NAMALWA (cell line): Measurements from ENCODE around the gene C6orf15.

Source experiments
- DNase-seq: peaks from one replicate; pipeline ENCODE4 v3.0.0-alpha.2; 2015; ENCODE audit warnings: low spot score

Gene C6orf15

DNA sequence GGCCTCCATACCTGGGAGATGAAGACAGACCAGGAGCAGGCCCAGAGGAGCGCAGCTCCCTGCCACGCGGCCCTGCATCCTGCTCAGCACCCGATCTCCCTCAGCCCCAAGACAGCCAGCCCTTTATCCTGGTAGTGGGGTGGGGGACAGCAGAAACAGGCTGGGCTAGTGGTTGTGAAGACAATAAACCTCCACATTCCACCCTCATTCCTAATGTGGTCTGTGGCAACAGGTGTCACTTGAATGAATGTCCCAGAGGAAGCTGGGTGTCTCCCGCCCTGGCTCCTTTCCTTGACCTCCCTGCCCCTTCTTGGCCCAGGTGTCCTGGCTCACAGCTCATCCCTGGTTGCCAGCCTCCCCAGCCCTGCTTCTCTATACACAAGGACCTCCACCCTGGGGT, at the start of gene C6orf15:
TSS of gene C6orf15 (minus strand) at position 98 of the 400 bp plus-strand sequence. CDS start at position 78, 20 bp downstream.
- no peak for DNase-seq

- DNase-seq, result no peak
Observed at GRCh38 chr6:31161216-31162126, 49.1 kb upstream of the C6orf15 start.

DNA sequence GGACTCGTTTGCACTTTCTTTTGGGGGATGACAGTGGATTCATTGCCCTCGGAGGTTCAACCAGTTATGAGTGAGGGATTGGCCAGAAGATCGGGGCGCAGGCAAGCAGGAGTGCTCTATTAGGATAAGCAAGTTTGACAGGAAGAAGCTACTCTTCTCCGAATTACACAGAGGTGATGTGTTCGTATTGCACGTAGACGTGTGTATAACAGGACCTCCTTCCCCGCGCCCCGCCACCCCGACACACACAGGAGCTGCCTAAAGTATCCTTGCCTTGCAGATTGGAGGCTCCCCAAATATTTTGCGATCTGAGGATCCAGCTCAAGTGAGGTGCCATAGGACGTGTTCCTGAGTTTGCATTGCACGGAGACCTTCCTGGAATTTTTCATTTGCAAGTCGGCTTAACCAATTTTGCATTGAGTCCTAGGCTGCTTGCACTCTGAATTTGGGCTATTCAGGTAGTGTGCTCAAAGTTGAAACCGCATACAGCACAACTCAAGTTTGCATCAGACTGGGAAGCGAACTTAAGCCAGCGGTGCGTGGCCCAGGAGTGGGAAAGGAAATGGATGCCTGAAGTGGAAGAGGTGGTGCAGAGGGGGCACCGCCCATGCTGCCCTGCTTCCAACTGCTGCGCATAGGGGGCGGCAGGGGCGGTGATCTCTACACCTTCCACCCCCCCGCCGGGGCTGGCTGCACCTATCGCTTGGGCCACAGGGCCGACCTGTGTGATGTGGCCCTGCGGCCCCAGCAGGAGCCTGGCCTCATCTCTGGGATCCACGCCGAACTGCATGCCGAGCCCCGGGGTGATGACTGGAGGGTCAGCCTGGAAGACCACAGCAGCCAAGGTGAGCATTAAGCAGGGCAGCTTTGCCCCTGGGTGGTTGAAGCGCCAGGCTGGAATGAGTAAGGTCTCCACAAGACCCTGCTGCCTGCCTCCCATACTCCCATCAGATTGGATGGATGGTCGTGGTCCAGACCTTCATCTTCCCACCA, 46.8 kb upstream of the C6orf15 start:
- DNase-seq, result no peak

DNA sequence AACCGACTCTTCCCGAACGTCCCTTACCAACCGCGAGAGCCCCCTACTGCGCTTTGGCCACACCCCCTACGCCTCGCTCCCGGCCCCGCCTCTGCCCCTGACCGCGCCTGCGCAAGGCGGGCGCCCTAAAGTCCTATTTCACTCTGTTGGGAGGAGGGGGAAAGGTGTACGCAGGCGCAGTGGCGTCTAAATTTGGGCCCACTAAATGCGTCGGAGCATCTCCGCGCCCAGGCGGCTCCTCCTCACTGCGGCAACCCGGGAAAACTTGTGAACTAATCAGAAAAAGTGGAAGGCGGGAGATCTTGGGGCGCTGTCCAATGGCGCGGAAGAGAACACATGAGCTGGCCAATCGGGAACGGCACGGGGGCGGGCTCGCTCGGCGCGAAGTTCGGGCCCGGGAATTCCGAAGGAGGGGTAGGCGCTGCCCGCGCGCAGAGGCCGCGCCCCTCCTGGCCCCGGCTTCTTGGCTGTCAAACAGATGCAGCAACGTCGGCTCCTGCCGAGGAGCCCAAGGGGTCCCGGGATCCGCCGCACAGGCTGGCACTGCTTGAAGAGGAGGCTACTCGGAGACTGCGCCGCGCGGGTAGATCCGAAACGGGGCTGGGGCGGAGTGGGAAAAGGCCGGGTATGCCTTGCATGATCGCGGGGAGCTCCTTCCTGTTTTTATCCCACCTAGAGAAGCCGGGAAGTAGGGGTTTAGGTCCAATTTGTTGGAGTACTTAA, 45.9 kb upstream of the C6orf15 start, which contains the start of gene TCF19:
TSS of gene TCF19 (plus strand) at position 450 of the 723 bp plus-strand sequence. CDS start 881 bp downstream, outside the sequence.
- DNase-seq, result peak; percentile 99

DNA sequence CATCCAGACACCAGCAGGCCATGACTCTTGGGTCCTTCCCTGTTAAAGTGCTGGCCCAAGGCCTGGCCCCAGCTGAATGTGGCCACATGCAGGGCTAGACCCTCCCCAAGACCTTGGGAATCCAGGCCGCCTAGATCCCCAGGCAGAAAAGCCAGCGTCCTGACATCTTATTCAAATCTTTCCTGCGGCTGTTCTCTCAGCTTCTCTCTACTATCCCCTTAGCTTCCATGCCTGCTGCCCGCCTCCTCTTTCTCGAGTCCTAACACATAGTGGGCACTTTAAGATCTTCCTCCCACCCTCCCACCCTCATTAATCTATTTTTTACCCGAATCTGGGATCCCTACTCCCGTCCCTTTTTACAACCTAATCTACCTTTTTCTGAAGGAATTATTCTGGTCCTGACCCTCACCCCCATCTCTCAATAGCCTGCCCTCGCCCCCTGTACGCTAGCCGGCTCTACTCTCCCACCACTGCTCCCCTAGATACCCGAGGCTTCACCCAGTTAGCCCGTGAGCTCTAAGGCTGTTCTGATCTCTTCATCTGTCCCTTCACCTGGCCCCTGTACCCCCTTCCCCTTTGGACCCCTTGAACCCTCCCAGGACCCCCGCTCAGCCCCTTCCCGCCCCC, 45.3 kb upstream of the C6orf15 start, which contains the start of gene CCHCR1:
TSS of gene CCHCR1 (minus strand) at position 290 of the 627 bp plus-strand sequence. CDS start at position 88, 202 bp downstream.
- DNase-seq, result no peak

DNA sequence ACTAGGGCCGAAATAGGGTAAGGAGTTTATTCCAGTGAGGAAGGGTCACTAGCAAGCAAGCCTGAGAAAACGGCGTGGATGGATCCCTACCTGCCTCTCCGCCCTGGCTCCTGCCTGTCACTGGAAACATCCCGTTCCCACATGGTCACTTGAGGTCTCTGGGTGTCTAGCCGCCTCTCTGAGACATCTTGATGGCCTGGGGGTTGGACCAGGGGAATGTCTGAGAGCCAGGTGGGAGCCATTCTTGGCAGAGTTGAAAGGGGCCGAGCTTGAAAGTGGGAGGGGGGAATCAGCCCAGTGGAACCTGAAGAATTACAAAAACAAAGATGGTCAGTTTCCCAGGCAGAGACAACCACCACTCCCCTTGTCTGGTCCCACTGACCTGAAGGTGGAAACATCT, 44.3 kb upstream of the C6orf15 start:
- DNase-seq, result no peak

DNA sequence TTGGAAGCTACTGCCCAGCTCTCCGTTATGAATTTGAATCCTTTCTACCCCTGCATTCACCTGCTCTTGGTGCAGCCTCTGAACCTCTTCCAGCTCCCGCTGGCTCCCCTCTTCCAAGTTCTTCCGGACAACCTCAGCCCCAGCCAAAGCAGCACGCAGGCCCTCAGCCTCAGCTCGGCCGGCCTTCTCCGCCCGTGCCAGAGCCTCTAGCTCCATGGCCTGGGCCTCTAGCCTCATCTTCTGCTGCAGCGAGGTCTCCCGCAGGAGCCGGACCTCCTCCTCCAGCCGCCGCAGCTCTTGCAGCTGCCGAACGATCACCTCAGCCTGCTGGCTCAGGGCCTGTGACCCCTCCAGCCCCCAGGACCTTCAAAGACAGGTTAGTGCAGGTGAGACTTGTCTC, 42.1 kb upstream of the C6orf15 start:
- no peak for DNase-seq

DNA sequence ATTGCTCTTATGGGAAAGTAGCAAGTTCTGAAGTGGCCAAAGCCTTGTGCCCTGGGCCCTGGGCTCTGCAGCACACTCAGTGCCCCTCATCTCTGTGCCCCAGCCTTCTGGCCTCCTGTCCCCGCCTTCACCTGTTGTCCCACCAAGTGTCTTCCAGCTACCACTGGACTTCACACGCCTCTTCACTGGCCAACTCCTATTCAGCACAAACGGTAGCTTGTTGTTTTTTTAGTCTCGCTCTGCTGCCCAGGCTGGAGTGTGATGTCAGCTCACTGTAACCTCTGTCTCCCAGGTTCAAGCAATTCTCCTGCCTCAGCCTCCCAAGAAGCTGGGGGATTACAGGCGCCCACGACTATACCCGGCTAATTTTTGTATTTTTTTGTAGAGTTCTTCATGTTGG, 40.4 kb upstream of the C6orf15 start:
- DNase-seq, result no peak

DNA sequence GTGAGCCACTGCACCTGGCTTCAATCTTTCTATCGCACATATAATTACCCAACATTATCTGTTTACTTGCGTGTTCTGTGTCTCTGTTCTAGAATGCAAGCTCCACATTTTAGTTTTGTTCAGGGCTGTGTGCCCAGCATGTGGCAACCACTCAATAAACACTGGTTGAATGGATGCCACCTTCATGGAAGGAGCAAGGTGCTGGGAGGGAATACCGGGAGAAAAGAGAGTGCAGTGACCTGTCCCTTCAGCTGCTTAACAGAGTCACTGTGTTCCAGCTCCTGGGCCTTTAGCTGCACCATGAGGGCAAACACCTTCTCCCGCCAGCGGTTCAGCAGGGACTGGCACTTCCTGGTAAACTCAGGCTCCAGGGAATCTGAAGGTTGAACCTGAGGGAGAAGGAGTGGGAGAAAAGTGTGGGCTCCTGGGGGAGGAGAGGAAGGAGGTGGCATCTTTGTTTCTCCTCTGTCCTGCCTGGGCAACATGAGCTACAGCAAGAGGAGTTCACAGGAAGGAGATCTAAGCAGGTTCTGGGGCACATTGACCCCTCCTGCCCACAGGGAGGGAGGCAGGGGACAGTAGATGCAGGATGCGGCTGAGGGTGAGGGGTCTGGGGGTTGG, 37.6 kb upstream of the C6orf15 start:
- no peak for DNase-seq

- DNase-seq, result no peak
Observed at GRCh38 chr6:31145386-31145785, 33.0 kb upstream of the C6orf15 start.

DNA sequence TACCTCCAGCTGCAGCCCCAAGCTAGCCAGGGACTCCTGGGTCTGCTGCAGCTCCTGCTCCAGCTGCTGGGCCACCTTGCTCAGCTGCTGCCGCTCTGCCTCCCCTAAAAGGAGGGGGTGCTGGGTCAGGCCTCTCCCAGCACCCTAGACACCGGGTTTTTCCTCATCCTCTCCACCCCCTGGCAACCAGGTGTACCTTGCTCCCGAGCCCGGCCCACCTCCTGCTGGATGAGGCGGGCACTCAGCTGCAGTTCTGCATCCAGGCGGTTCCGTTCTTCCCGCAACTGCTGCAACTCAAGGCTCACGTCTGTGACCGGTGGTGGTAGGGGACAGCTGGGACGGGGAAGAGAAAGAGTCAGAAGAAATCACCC, 32.6 kb upstream of the C6orf15 start:
- DNase-seq, result no peak

- DNase-seq, result no peak
Observed at GRCh38 chr6:31144296-31144969, 32.1 kb upstream of the C6orf15 start.

DNA sequence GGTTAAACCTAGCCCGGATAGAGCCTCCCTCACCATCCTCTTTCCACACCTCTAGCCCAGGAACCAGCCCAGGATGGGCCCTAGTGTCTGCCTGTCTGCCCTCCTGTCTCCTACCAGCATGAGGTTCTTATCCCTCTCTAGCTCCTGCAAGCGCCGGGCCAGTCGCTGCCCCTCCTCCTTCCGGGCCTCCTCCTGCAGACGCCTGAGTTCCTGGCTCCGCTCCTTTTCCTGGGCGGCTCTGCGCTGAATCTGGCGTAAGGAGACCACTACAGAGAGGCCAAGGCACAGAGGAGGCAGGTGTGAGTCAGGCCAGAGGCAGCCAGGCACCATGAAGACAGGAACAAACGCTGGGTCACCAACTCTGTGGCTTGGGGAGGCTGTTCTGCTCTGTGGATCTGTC, 30.8 kb upstream of the C6orf15 start:
- DNase-seq, result no peak

DNA sequence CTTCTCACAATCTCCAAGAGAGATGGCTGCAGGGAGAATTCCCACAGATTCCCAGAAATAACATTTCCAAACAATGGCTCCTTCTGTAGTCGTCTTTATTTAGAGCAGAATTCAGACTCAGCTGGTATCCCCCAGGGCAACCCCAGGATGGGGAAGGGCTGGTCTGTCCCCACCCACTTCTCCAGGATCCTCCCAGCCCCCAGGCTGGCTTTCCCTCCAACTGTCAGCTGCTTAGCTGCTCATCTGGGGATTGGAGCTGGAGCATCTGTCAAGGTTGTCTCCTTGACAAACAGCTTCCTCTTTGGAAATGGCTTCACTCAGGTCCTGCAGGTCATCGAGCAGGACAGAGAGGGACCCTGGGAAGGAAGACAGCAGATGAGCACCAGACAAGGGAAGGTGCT, 30.0 kb upstream of the C6orf15 start:
- no peak for DNase-seq

DNA sequence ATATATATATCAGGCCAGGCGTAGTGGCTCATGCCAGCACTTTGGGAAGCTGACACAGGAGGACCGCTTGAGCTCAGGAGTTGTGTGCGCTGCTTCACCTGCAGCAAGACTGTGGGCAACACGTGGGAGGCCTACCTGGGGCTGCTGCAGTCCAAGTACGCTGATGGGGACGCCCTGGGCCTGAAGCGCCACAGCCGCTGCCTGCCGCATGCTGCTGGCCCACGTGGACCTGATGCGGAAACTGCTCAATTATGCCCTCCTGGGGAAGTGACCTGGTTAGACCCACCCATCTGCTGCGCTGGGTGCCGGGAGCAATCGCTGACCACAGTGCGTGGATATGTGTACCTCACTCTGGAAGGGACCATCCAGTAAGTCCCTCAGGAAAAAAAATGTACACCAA, 28.3 kb upstream of the C6orf15 start:
- no peak for DNase-seq

- DNase-seq, result no peak
Observed at GRCh38 chr6:31139599-31139998, 27.2 kb upstream of the C6orf15 start.

- no peak for DNase-seq
Observed at GRCh38 chr6:31138982-31139381, 26.6 kb upstream of the C6orf15 start, which contains the start of gene PSORS1C2. PSORS1C2 (minus strand) TSS chr6:31139066; CDS start chr6:31139026, 40 bp downstream.

GRCh38 chr6:31135710-31136109, 23.3 kb upstream of the C6orf15 start:
- DNase-seq, result no peak

DNA sequence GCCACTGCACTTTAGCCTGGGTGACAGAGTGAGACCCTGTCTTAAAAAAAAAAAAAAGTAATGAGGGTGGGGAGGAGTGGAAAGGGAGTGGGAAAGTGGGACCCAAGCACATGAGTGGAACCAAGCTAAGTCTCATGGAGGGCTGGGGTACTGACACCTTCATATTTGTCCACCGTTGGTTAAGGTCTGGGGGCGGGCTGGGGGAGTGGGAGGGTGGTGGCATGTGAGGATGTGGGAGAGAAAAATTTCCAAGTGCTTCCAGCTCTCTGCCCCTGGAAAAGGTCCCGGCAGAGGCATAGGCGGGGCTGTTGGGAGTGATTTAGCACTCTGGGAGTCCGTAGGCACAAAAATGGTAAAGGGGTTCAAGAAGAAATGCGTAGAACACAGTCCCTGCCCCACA, 20.4 kb upstream of the C6orf15 start:
- no peak for DNase-seq

DNA sequence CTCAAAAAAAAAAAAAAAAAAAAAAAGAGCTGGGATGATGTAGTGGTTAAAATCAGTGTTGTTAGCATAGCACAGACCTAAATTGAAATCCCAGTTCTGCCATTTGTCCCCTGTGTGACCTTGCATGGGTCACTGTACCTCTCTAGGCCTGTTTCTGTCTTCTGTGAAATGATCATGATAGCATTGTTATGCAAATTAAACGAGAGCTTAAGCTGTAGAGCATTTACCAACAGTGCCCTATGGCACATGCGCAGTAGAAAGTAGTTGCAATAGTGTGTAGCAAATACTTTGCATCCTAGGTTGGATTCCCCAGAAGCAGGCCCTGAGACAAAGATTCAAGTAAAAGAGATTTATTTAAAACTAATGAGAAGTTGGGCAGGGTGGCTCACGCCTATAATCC, 19.2 kb upstream of the C6orf15 start:
- no peak for DNase-seq
